Spleen (tissue), 7 donors: ENCODE results near the gene RBM18.

ENCODE experiments used
- CTCF ChIP-seq, 11 experiments: fragments of 200-600 bp in 7 of 11; fragments of 450-650 bp in 4 of 11; sonication (generic) in 4 of 11; IDR thresholded peaks in 8 of 11; conservative IDR thresholded peaks in 3 of 11; 1 replicate in 7 of 11; 2 replicates in 4 of 11; pipeline versions ENCODE4 v1.4.0 to v1.8.0; 2016 to 2021; ENCODE audit warnings: antibody characterized with exemption in 11 of 11, inconsistent platforms in 4 of 11, mild to moderate bottlenecking in 1 of 11
- POLR2A ChIP-seq, 3 donors: fragments of 450-650 bp; IDR thresholded peaks; one replicate each; pipeline ENCODE4 v1.5.1; 2017; ENCODE audit warnings: antibody characterized with exemption in 3 of 3, mild to moderate bottlenecking in 1 of 3
- POLR2AphosphoS5 ChIP-seq, 3 donors: sonication (generic); formaldehyde crosslinking; IDR thresholded peaks; one replicate each; pipeline ENCODE4 v1.5.1; 2017; ENCODE audit warnings: antibody characterized with exemption in 3 of 3
- donor health status: DM: no; HTN: no; CAD: no; lungs with moderate emphysema.
- donor health status: DM: no; HTN: no; CAD: no.
- donor health status: DM: no; HTN: no; CAD: no.

- TF ChIP-seq POLR2A (IDR thresholded peaks at IDR 0.05) (no peak), CTCF (IDR thresholded peaks at IDR 0.05 in 8 of 11, conservative IDR thresholded peaks at IDR 0.05 in 3 of 11) (no peak), POLR2AphosphoS5 (IDR thresholded peaks at IDR 0.05) (no peak)
These were observed 45.2 kb upstream of the RBM18 start for GRCh38 chr9:122309861-122310260.
